Measurements from ENCODE around the gene MID2. TPM values are rescaled to one million over a fixed set of nuclear protein-coding genes. Genes with fewer than 3 reads are reported as not detected.
A peak's percentile ranks its signal among the peaks of the same experiment; 100 is the strongest.

Gene MID2
- total RNA-seq, 1 donor from 2014 or later: 7.2 TPM

- H3K4me3 Mint-ChIP-seq: peak overlapping the region; percentile 88
- no peaks in the 10 kb centered on the region for H3K36me3 Mint-ChIP-seq
- H3K27me3 Mint-ChIP-seq: peaks cover 13% of the 10 kb centered on the region
Measured at GRCh38 chrX:107826238-107827029, 768 bp downstream of the MID2 start.

DNA sequence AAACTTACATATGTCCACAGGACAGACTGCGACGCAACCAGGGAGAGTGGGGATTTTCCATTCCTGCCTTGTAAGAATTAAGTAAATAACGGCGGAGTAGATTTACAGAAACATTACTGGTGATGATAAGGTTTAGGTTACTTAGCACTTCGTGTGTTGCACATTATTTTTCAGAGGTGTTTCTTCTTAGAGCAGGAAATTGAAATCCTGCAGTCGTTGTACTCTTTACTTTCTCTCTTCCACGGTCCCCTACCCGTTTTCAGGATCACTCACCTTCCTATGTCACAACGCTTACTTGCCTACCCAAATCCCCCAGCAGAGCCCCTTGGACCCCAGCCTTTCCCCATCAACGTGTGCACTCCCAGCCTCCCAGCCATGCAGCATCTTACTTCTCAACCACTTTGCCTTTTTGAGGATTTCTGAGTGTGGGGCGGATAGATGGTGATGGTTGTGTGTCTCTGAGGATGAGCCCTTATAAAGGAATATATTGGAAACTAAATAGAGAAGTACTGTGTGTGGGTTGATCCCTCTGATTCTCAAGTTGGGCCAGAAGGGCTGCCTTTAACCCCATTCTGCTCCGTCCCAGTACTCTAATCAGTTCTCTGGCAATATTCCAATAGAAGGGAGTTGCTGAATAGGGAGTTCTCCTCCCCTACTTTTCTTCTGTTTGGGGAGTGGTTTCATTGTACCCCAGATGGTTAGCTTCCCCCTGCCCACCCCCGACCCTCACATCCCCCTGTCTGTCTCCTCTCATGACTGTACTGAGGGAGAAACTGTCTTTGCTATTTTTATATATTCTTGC lies 1.6 kb downstream of the MID2 start:
- DNase-seq (ENCODE audit: extremely low spot score, unreplicated experiment): no peak
- no peak for TF ChIP-seq CTCF (conservative IDR thresholded peaks at IDR 0.05)
- Mint-ChIP-seq H3K9me3 (no peaks in the 10 kb centered on the region), H3K36me3 (no peaks in the 10 kb centered on the region), H3K4me1 (ENCODE audit: unreplicated experiment) (peaks cover 6% of the 10 kb centered on the region), H3K27ac (peak overlapping the region; percentile 73), H3K4me3 (peak overlapping the region; percentile 88), H3K27me3 (peaks cover 13% of the 10 kb centered on the region)

More at GRCh38 chrX:107826238-107827029, 768 bp downstream of the MID2 start:
- no peaks in the 10 kb centered on the region for H3K9me3 Mint-ChIP-seq
- H3K4me1 Mint-ChIP-seq (ENCODE audit: unreplicated experiment): peaks cover 6% of the 10 kb centered on the region
- H3K27ac Mint-ChIP-seq: peak overlapping the region; percentile 73
- TF ChIP-seq CTCF (conservative IDR thresholded peaks at IDR 0.05): no peak
- DNase-seq (ENCODE audit: extremely low spot score, unreplicated experiment): no peak

- no peaks in the 10 kb centered on the region for H3K9me3 Mint-ChIP-seq
- peaks cover 6% of the 10 kb centered on the region for H3K4me1 Mint-ChIP-seq (ENCODE audit: unreplicated experiment)
- H3K4me3 Mint-ChIP-seq: peak overlapping the region; percentile 88
- no peak for TF ChIP-seq CTCF (conservative IDR thresholded peaks at IDR 0.05)
- no peak for DNase-seq (ENCODE audit: extremely low spot score, unreplicated experiment)
- no peaks in the 10 kb centered on the region for H3K36me3 Mint-ChIP-seq
- H3K27ac Mint-ChIP-seq: peak overlapping the region; percentile 71
- peaks cover 13% of the 10 kb centered on the region for H3K27me3 Mint-ChIP-seq
Measured at GRCh38 chrX:107827852-107828251, 2.2 kb downstream of the MID2 start.

DNA sequence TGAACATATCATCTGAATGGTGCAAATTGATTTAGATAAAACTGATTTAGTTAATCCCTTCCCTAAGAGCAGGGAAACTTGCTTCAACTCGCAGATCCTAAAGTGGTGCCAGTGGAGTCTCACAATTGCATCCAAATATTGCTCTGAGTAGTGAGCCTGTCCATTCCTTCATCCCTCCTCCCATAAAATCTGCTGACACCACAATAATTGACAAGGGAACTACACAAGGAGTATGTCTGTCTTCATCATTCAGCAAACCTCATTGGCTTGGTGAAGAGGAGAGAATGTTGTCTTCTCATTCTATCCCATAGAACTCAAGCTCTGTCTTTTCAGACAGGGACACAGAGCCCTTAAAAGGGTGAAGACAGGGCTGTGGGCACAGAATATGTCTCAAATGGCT lies 4.2 kb downstream of the MID2 start:
- no peak overlapping the region for H3K4me3 Mint-ChIP-seq
- no peak for DNase-seq (ENCODE audit: extremely low spot score, unreplicated experiment)
- H3K36me3 Mint-ChIP-seq: peaks cover 4% of the 10 kb centered on the region
- peaks cover 6% of the 10 kb centered on the region for H3K4me1 Mint-ChIP-seq (ENCODE audit: unreplicated experiment)
- H3K27me3 Mint-ChIP-seq: peaks cover 5% of the 10 kb centered on the region
- H3K27ac Mint-ChIP-seq: no peak overlapping the region
- no peak for TF ChIP-seq CTCF (conservative IDR thresholded peaks at IDR 0.05)
- H3K9me3 Mint-ChIP-seq: no peaks in the 10 kb centered on the region

DNA sequence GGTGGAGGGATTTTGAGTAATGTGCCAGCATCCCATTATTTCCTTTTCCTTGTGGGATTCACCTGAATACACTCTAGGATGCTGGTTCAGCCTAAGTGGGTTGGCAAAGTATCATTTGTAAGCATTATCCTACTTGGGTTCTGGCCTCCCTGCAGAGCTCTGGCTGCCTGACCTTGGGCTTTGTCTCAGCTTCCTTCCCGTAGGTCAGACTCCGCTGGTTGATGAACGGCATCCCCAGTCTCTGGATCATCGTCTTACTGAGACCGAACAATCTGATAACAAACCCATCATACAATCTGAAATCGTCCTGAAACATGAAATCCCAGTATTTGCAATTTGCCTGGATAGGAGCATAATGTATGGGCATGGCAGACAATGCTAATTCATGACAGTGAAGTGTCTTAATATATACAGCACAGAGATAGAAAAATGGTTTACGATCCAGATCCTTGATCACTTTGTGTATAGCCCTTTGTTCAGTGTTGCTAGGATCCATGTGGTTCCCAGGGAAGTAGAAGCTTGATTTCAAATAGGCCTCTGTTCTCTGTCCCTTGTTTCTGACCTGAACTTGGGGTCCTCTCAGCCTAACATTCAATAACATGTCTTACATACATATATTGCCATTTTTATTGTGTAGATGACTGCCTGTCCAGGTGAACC lies 5.5 kb downstream of the MID2 start:
- Mint-ChIP-seq H3K4me3 (no peak overlapping the region), H3K4me1 (ENCODE audit: unreplicated experiment) (peaks cover 6% of the 10 kb centered on the region), H3K9me3 (no peaks in the 10 kb centered on the region), H3K27me3 (no peaks in the 10 kb centered on the region), H3K27ac (no peak overlapping the region), H3K36me3 (peaks cover 4% of the 10 kb centered on the region)
- TF ChIP-seq CTCF (conservative IDR thresholded peaks at IDR 0.05): no peak
- DNase-seq (ENCODE audit: extremely low spot score, unreplicated experiment): no peak
